Adipose tissue (tissue), 3 donors: ENCODE data around the gene RIC1. TPM values are rescaled to one million over a fixed set of nuclear protein-coding genes. Genes with fewer than 3 reads are reported as not detected.
"Not testable (repeated sequence)": the region's sequence is repeated elsewhere in the genome, so short reads cannot be mapped to it uniquely, and the experiment has no call there.

Experiments used
- H3K27ac ChIP-seq: one replicate; pipeline ENCODE4 v1.5.1; 2013; ENCODE audit warnings: low read depth, low read length
- WGBS, 3 donors: extraction: QIAGEN DNeasy Blood & Tissue Kit; methylation state at CpG; one replicate each; pipeline ENCODE4 v1.1.7; 2013; 5-methylcytosine and 5-hydroxymethylcytosine counted together
- polyA plus RNA-seq, 3 donors: library from polyadenylated mRNA; stranded (reverse); fragments of 200-250 nt; gene quantifications; one replicate each; pipeline ENCODE4 v1.2.3, GENCODE V29; 2013
- donor health status: healthy with polysubstance abuse.
- donor health status: Bipolar disorder and iron deficiency.
- donor health status: healthy.

RIC1 gene
- polyA plus RNA-seq, 3 donors: 5.3 to 7.7 (median 6.3) TPM

GRCh38 chr9:5799314-5799713 is 170.4 kb downstream of the RIC1 start:
- no peak overlapping the region for H3K27ac ChIP-seq
- WGBS, 3 donors: 14 to 28% (median 27%) methylated on average over 5 of the region's 5 CpGs

- H3K27ac ChIP-seq: not testable (repeated sequence)
- WGBS, 3 donors: 74 to 90% (median 85%) methylated on average over 7 of the region's 7 CpGs
These were observed 171.5 kb downstream of the RIC1 start for GRCh38 chr9:5800378-5800777.

GRCh38 chr9:5800969-5801738 is 172.2 kb downstream of the RIC1 start:
- H3K27ac ChIP-seq: no peak overlapping the region
- 35 to 89% (median 79%) methylated on average over 4 of the region's 4 CpGs for WGBS, 3 donors

- H3K27ac ChIP-seq: no peak overlapping the region
- WGBS, 3 donors: 64 to 95% (median 93%) methylated on average over 3 of the region's 3 CpGs
These were observed 172.8 kb downstream of the RIC1 start for GRCh38 chr9:5801739-5802113.

- no peak overlapping the region for H3K27ac ChIP-seq
- 87 to 93% (median 90%) methylated on average over 3 of the region's 3 CpGs for WGBS, 3 donors
These were observed 176.6 kb downstream of the RIC1 start for GRCh38 chr9:5805478-5805877.

- no peak overlapping the region for H3K27ac ChIP-seq
- WGBS, 3 donors: 88 to 97% (median 89%) methylated on average over 1 of the region's 1 CpG
These were observed 182.8 kb downstream of the RIC1 start for GRCh38 chr9:5811751-5812150.

- no peak overlapping the region for H3K27ac ChIP-seq
- 91 to 96% (median 95%) methylated on average over 3 of the region's 3 CpGs for WGBS, 3 donors
These were observed 184.9 kb downstream of the RIC1 start for GRCh38 chr9:5813824-5814223.

- H3K27ac ChIP-seq: no peak overlapping the region
- WGBS, 3 donors: 73 to 89% (median 86%) methylated on average over 1 of the region's 1 CpG
These were observed 186.6 kb downstream of the RIC1 start for GRCh38 chr9:5815461-5815860.

- H3K27ac ChIP-seq: no peak overlapping the region
- WGBS, 3 donors: 88 to 96% (median 91%) methylated on average over 3 of the region's 3 CpGs
These were observed 189.0 kb downstream of the RIC1 start for GRCh38 chr9:5817862-5818261.

GRCh38 chr9:5818424-5819142 is 189.7 kb downstream of the RIC1 start:
- 87 to 97% (median 94%) methylated on average over 2 of the region's 2 CpGs for WGBS, 3 donors
- no peak overlapping the region for H3K27ac ChIP-seq

- H3K27ac ChIP-seq: no peak overlapping the region
- WGBS, 3 donors: 94 to 96% (median 95%) methylated on average over 6 of the region's 6 CpGs
These were observed 190.3 kb downstream of the RIC1 start for GRCh38 chr9:5819174-5819573.

- WGBS, 3 donors: 74 to 94% (median 74%) methylated on average over 1 of the region's 1 CpG
- no peak overlapping the region for H3K27ac ChIP-seq
These were observed 191.5 kb downstream of the RIC1 start for GRCh38 chr9:5820425-5820824.

- no peak overlapping the region for H3K27ac ChIP-seq
- 58 to 71% (median 64%) methylated on average over 1 of the region's 1 CpG for WGBS, 3 donors
These were observed 196.3 kb downstream of the RIC1 start for GRCh38 chr9:5825223-5825622.

Other genes starting within 250 kb of the RIC1 start
- gene PLGRKT, start 191.2 kb upstream of the RIC1 start, polyA plus RNA-seq: 10 to 100 TPM in 2 of 3 donors, 1 to 10 TPM in 1; 8.4 to 20.2 (median 12.4) TPM
- gene CD274, start 178.6 kb upstream of the RIC1 start, polyA plus RNA-seq: 1 to 10 TPM in 1 of 3 donors, under 1 TPM in 2; 0.22 to 2.6 (median 0.87) TPM
- gene PDCD1LG2, start 118.6 kb upstream of the RIC1 start, polyA plus RNA-seq: 1 to 10 TPM in 2 of 3 donors, under 1 TPM in 1; 0.14 to 1.6 (median 1.1) TPM
- 1 to 10 TPM; 2.8 to 4.6 (median 4.5) TPM for gene ERMP1, start 204.0 kb downstream of the RIC1 start, polyA plus RNA-seq